22Rv1 (cell line): ENCODE results near the gene MARK1.

Source experiments
- H3K27ac ChIP-seq: fragments of 450-650 bp; 2 replicates; pipeline ENCODE4 v1.5.1; 2017
- CTCF ChIP-seq: fragments of 450-650 bp; IDR thresholded peaks from 2 replicates; pipeline ENCODE4 v1.5.1; 2017; ENCODE audit warnings: mild to moderate bottlenecking
- ZFX ChIP-seq: fragments of 450-650 bp; IDR thresholded peaks from 2 replicates; pipeline ENCODE4 v1.6.1; 2017; ENCODE audit warnings: antibody characterized with exemption, borderline replicate concordance

The MARK1 gene

GRCh38 chr1:220696226-220696862 is 168.4 kb downstream of the MARK1 start:
- no peak overlapping the region for H3K27ac ChIP-seq
- TF ChIP-seq ZFX (no peak), CTCF (no peak)

GRCh38 chr1:220696863-220697231 is 168.9 kb downstream of the MARK1 start:
- H3K27ac ChIP-seq, result no peak overlapping the region
- TF ChIP-seq ZFX (no peak), CTCF (no peak)

GRCh38 chr1:220697326-220697725 is 169.4 kb downstream of the MARK1 start:
- H3K27ac ChIP-seq, result no peak overlapping the region
- TF ChIP-seq ZFX (no peak), CTCF (no peak)

- no peak overlapping the region for H3K27ac ChIP-seq
- no peak for TF ChIP-seq CTCF
Observed at GRCh38 chr1:220698607-220699016, 170.7 kb downstream of the MARK1 start.

- H3K27ac ChIP-seq, result no peak overlapping the region
- TF ChIP-seq CTCF (no peak), ZFX (no peak)
Observed at GRCh38 chr1:220699044-220699443, 171.1 kb downstream of the MARK1 start.

GRCh38 chr1:220700556-220701179 is 172.7 kb downstream of the MARK1 start:
- H3K27ac ChIP-seq, result no peak overlapping the region
- TF ChIP-seq CTCF (no peak), ZFX (no peak)

- TF ChIP-seq CTCF, result no peak
- TF ChIP-seq ZFX, result no peak
- no peak overlapping the region for H3K27ac ChIP-seq
Observed at GRCh38 chr1:220701974-220702373, 174.0 kb downstream of the MARK1 start.
